ENCODE results near the gene PPIL1. TPM values are rescaled to one million over a fixed set of nuclear protein-coding genes. Genes with fewer than 3 reads are reported as not detected.

Gene PPIL1
- polyA plus RNA-seq, 4 donors, result 40.7 to 63.5 (median 52.6) TPM

- no peak for DNase-seq (ENCODE audit: low read depth in 4 of 4, low spot score in 3 of 4)
Observed at GRCh38 chr6:36857325-36857724, 17.3 kb downstream of the PPIL1 start.

- DNase-seq (ENCODE audit: low read depth in 4 of 4, low spot score in 3 of 4), result no peak
Observed at GRCh38 chr6:36856277-36856676, 18.3 kb downstream of the PPIL1 start.

GRCh38 chr6:36855750-36856149 is 18.9 kb downstream of the PPIL1 start:
- DNase-seq (ENCODE audit: low read depth in 4 of 4, low spot score in 3 of 4), result no peak

- no peak for DNase-seq (ENCODE audit: low read depth in 4 of 4, low spot score in 3 of 4)
Observed at GRCh38 chr6:36853325-36853724, 21.3 kb downstream of the PPIL1 start.

GRCh38 chr6:36852481-36853147 is 22.0 kb downstream of the PPIL1 start:
- DNase-seq (ENCODE audit: low read depth in 4 of 4, low spot score in 3 of 4), result no peak

GRCh38 chr6:36851626-36852025 is 23.0 kb downstream of the PPIL1 start:
- no peak for DNase-seq (ENCODE audit: low read depth in 4 of 4, low spot score in 3 of 4)

GRCh38 chr6:36851149-36851614 is 23.4 kb downstream of the PPIL1 start:
- peak in 1 of 4 donors; percentile 64 for DNase-seq (ENCODE audit: low read depth in 4 of 4, low spot score in 3 of 4)

GRCh38 chr6:36850021-36850420 is 24.6 kb downstream of the PPIL1 start:
- no peak for DNase-seq (ENCODE audit: low read depth in 4 of 4, low spot score in 3 of 4)

GRCh38 chr6:36848658-36849441 is 25.8 kb downstream of the PPIL1 start:
- no peak for DNase-seq (ENCODE audit: low read depth in 4 of 4, low spot score in 3 of 4)

GRCh38 chr6:36847991-36848390 is 26.6 kb downstream of the PPIL1 start:
- no peak for DNase-seq (ENCODE audit: low read depth in 4 of 4, low spot score in 3 of 4)

GRCh38 chr6:36847152-36847551 is 27.5 kb downstream of the PPIL1 start:
- no peak for DNase-seq (ENCODE audit: low read depth in 4 of 4, low spot score in 3 of 4)

GRCh38 chr6:36845233-36845632 is 29.4 kb downstream of the PPIL1 start:
- no peak for DNase-seq (ENCODE audit: low read depth in 4 of 4, low spot score in 3 of 4)

- DNase-seq (ENCODE audit: low read depth in 4 of 4, low spot score in 3 of 4), result no peak
Observed at GRCh38 chr6:36844232-36845170, 30.1 kb downstream of the PPIL1 start.

GRCh38 chr6:36843170-36843569 is 31.4 kb downstream of the PPIL1 start:
- DNase-seq (ENCODE audit: low read depth in 4 of 4, low spot score in 3 of 4), result no peak

GRCh38 chr6:36841756-36842155 is 32.8 kb downstream of the PPIL1 start:
- no peak for DNase-seq (ENCODE audit: low read depth in 4 of 4, low spot score in 3 of 4)

GRCh38 chr6:36840432-36841403 is 33.9 kb downstream of the PPIL1 start:
- DNase-seq (ENCODE audit: low read depth in 4 of 4, low spot score in 3 of 4), result no peak

GRCh38 chr6:36839749-36840431 is 34.7 kb downstream of the PPIL1 start:
- no peak for DNase-seq (ENCODE audit: low read depth in 4 of 4, low spot score in 3 of 4)

GRCh38 chr6:36838896-36839748 is 35.5 kb downstream of the PPIL1 start, which contains the start of gene CPNE5:
Gene CPNE5 (minus strand): TSS chr6:36839444. CDS start chr6:36839377, 67 bp downstream.
- DNase-seq (ENCODE audit: low read depth in 4 of 4, low spot score in 3 of 4), result no peak
